HG03432 (cell line): ENCODE measurements around the gene TMEM229B.

Experiments
- ATAC-seq: cut with Tn5 transposase; IDR thresholded peaks from one replicate; pipeline ENCODE4 v1.9.1; 2021; ENCODE audit warnings: mild to moderate bottlenecking, moderate library complexity; ENCODE audit not compliant: unreplicated experiment

The TMEM229B gene

GRCh38 chr14:67487937-67488893, at the start of gene TMEM229B:
TSS of gene TMEM229B (minus strand) at chr14:67488721. CDS start at chr14:67473923, 14,798 bp downstream.
- peak; percentile 94 for ATAC-seq

DNA sequence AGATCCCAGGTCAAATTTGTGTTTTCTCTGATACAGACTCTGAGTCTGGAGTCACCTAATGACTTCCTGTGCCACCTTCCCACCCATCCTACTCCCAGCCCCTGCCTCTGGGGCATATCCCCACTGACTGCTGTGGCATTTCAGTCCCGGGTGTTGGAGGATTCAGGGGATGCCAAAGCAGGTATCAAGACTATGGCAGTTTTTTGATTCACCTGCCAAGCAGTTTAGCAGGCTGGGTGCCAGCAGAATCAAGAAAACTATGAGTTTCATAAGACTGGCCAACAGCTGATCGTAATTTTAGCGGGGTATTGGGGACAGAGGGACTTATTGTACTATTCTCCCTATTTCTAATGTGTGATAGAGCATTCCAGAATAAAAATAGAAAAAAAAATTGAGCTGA, 49.2 kb upstream of the TMEM229B start:
- ATAC-seq = no peak

- ATAC-seq = no peak
Observed at GRCh38 chr14:67536087-67536486, 47.6 kb upstream of the TMEM229B start.

- no peak for ATAC-seq
Observed at GRCh38 chr14:67533754-67534085, 45.2 kb upstream of the TMEM229B start.

DNA sequence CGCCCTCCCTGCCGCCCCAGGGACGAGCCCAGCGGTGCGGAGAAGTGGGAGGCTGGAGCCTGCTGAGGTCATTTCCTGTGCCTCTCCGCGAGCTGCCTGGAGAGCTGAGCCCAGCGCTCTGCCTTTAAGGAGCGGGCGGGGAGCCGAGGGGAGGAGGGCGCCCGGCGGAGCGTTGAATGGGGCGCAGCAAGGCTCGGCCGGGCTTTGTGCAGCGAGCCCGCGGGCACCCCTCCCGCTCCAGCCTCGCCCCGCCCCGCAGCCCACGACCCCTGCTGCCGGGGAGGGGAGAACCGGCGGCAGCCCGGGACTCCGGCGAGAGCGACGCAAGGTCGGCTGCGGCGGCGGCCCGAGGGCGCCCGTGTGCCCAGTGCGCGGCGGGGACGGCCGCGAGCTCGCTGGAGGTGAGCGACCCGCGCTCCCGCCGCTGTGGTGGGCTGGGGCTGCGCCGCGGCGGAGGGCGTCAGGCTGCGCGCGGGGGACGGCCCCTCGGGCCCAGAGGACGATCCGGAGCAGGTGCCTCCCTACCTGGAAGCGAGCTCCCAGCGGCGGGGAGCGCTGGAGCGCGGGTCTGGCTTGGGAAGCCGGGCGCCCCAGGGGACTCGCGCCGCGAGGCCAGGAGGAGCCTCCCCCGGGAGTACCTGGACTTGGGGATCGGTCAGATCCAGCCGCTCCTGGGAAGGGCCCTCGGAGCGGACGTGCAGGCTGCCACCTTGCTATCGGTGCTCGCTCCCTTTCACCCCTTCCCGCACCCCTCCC, 44.7 kb upstream of the TMEM229B start, which contains the start of gene PLEKHH1:
Gene PLEKHH1, plus strand, starts transcription at position 293 of the 756 bp plus-strand sequence. CDS start 8,578 bp downstream, outside the sequence.
- ATAC-seq = peak; percentile 80

GRCh38 chr14:67532606-67532997, 44.1 kb upstream of the TMEM229B start:
- no peak for ATAC-seq

DNA sequence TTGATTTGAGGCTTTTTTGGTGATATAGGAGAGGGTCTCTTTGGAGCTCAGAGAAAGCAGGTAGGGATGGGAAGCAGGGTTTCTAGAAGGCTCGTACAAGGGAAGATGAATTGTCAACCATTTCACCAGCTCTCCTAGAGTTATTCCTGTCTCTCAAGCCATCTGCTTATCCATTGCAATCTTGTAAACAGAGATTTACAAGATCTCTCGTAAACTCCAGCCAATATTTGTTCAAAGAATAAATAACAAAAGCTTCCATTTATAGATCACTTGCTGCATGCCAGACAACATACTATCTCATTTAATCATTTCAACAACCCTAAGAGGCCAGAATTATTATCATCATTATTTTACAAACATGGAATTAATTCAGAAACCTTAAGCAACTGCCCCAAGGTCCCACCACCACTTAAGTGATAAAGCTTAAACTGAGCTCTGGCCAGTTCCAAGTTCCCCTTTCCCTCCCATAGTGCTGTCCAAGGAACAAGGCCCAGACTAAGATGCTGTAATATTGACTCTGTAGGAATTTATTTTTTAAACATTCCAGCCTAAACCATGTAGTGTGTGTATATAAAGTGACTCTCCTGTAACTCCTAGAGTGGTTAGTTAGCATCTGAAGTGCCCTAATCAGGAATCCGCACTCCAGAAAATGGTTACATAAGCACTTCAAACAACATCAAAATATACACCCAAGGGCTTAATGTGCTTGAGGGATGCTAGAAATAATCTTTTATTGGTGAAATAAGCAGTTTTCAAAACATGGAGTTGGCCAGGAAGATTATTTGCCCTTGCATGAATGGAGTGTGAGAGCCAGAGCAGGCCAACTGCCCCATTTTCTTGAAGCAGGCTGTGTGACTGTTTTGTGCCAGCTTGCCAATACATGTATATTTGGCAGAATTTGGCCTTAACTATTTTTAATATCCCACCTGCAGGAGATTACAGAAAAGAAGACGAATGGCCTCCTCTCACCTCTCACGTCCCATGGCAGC, 41.7 kb upstream of the TMEM229B start:
- ATAC-seq = no peak

DNA sequence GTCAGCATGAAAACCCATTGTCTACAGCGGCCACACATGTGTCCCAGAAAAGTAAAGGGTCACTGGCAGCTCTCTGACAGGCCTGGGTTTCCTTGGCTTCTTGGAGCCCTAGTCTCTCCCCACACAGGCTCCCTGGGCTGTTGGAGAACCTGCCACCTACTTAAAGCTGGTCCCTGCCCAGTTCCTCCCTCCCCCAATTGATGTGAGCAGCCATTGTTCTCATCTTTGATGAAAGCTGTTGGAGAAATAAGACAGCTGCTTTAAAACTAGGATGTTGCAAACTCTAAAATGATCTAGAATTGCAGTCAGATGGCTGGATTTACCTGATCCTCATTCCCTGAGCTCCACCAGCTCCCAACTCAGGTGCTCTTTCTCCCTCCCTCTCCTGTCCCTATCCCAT, 39.8 kb upstream of the TMEM229B start:
- ATAC-seq = no peak

DNA sequence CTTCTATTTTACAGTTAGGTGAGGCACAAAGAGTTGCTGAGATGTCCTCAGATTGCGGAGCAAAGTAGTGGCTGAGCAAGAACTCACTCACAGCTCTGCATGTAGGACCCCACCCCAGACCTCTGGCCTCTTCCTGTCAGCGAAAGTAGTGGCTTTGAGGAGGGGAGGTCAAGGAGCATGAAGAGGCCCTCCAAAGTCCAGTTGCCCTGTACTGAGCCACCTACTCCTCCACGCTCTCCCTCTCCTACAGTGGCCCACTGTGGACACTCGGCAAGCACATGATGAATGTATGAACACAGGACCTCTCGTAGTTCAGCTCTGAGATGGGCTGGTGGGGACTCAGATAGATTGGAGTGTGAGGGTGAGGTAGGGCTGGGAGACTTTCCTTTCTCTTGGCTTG, 39.2 kb upstream of the TMEM229B start:
- ATAC-seq = no peak

DNA sequence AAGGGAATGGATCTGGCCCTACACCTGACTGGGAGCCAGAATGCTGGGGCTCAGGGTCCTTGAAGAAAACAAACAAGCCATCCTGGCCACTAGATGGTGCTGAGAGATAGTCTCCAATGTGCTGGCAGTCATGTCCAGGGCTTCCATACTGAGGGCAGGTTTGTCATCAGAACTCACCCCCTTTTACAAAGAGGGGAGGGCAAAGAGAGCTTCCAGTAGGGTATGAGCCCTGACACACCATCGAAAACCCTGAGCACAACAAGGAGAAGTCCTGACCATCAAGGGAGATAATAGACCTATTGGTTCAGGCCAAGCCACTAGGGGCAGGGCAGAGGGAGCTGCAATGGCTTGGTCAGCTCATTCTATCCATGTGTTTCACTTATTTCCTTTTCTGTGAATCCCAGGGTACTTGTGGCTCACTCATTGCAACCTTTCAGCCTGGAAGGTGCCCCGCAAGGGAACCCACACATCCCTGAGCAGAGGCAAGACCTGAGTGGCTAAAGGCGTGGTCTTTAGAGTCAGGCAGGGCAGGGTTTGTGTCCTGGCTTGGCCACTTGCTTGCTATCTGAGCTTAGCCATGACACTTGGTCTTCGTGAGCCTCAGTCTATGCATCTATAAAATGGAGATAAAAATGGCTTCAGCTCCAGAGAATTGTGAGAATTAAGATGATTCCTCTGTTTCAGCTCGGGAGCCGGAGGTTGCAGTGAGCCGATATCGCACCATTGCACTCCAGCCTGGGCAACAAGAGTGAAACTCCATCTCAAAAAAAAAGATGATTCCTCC, 38.3 kb upstream of the TMEM229B start:
- ATAC-seq = no peak

- ATAC-seq = no peak
Observed at GRCh38 chr14:67526181-67526580, 37.7 kb upstream of the TMEM229B start.

GRCh38 chr14:67525389-67525788, 36.9 kb upstream of the TMEM229B start:
- ATAC-seq = no peak

GRCh38 chr14:67524634-67524963, 36.1 kb upstream of the TMEM229B start:
- no peak for ATAC-seq

GRCh38 chr14:67523764-67524633, 35.5 kb upstream of the TMEM229B start:
- no peak for ATAC-seq

DNA sequence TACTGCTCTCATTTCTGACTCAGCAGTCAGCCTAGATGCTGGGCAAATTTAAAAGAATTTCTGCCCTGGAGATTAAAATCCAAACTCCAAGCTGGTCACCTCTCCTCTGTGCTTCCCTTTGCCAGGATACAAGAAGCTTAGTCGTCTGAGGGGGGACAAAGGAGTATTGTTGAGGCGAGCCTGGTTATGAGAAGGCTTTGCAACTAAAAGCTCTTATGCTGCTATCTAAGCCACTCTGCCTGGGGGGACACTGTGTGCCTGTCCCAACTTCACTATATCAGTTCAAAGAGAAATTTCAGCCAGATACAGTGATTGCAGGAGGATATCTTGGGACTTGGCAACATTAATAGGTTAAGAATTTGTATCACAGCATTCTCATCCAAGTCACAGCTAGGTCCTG, 33.7 kb upstream of the TMEM229B start:
- ATAC-seq = no peak

DNA sequence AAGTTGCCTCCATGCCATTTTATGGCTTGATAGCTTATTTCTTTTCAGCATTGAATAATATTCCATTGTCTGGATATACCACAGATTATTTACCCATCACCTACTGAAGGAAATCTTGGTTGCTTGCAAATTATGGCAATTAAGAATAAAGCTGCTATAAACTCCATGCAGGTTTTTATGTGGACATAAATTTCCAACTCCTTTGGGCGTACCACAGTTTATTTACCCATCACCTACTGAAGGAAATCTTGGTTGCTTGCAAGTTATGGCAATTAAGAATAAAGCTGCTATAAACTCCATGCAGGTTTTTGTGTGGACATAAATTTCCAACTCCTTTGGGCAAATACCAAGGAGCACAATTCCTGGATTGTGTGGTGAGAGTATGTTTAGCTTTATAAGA, 32.0 kb upstream of the TMEM229B start:
- ATAC-seq = no peak

DNA sequence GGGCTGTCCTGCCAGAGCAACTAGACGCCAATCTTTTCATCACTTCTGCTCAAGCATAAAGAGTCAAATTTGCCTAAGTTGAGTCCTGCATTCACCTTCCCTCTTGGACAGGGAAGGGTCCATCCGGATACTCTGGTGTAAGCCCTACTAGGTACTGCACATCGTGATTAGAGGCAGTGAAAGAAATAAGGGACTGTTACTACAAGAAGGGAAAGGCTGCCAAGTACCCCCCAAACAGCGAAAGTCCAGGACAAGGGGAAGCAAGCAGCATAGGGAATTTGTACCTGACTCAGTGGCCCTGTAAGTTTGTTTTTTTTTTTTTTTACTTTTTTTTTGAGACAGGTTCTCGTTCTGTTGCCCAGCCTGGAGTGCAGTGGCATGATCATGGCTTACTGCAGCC, 30.9 kb upstream of the TMEM229B start:
- ATAC-seq = no peak

DNA sequence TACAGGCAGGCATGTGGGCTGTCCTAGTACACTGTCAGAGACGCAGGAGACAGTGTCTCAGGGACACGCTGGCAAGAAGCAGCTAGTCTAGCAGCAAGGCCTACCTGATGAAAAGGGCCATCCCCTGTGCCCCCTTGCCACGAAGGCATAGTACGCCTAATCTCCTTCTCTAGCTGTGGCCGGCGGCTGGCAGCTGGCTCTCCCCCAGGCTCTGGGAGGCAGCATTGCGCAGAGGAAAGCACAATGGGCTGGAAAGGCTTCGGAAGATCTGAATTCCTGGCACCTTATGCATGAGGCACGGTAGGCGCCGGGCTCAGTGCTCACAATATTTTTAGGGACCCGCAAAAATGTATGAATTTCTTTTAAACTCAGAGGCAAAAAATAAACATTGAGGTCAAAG, 28.6 kb upstream of the TMEM229B start:
- no peak for ATAC-seq

GRCh38 chr14:67516676-67517075, 28.2 kb upstream of the TMEM229B start:
- no peak for ATAC-seq
